GM13976 (cell line): ENCODE data around the gene ZNFX1.

ENCODE experiments used
- DNase-seq: peaks from one replicate; pipeline ENCODE4 v3.0.0; 2012; ENCODE audit warnings: low spot score
- CTCF ChIP-seq: IDR thresholded peaks from 2 replicates; pipeline ENCODE4 v1.5.1; 2012; ENCODE audit warnings: borderline replicate concordance, mild to moderate bottlenecking; ENCODE audit not compliant: insufficient read depth; ENCODE audit errors: extremely low read depth, missing control alignments, control extremely low read depth
- in situ Hi-C: fragments of 300-500 bp; cut with MboI; formaldehyde crosslinking; loops from one replicate; pipeline ENCODE4 v1.12.0; 2022; ENCODE audit warnings: low sequenced_read_pairs, mixed read lengths, inconsistent platforms; ENCODE audit not compliant: unreplicated experiment

ZNFX1 gene

GRCh38 chr20:49247169-49247723 lies 30.6 kb downstream of the ZNFX1 start:
- in situ Hi-C loops, result no loop called here
- no peak for TF ChIP-seq CTCF
- DNase-seq, result no peak

- peak; percentile 45 for TF ChIP-seq CTCF
- DNase-seq, result peak; percentile 72
- in situ Hi-C loops, result no loop called here
Observed at GRCh38 chr20:49245921-49246740, 31.7 kb downstream of the ZNFX1 start.

- TF ChIP-seq CTCF, result no peak
- in situ Hi-C loops, result no loop called here
- DNase-seq, result no peak
Observed at GRCh38 chr20:49237531-49237930, 40.3 kb downstream of the ZNFX1 start.

- no peak for TF ChIP-seq CTCF
- no peak for DNase-seq
- in situ Hi-C loops, result no loop called here
Observed at GRCh38 chr20:49236301-49236700, 41.6 kb downstream of the ZNFX1 start.

- DNase-seq, result no peak
- in situ Hi-C loops, result no loop called here
- TF ChIP-seq CTCF, result no peak
Observed at GRCh38 chr20:49234831-49235230, 43.0 kb downstream of the ZNFX1 start.

GRCh38 chr20:49233226-49233625 lies 44.6 kb downstream of the ZNFX1 start:
- TF ChIP-seq CTCF, result no peak
- no peak for DNase-seq
- in situ Hi-C loops, result no loop called here
